Kidney glomerular epithelial cell (primary cell): ENCODE measurements around the gene ATP4B.

Experiments used
- DNase-seq: peaks from one replicate; lab custom pipeline; 2025; lab: John Stamatoyannopoulos, UW

Gene ATP4B

GRCh38 chr13:113605866-113606438 lies 52.0 kb downstream of the ATP4B start:
- DNase-seq = no peak

GRCh38 chr13:113605461-113605860 lies 52.5 kb downstream of the ATP4B start:
- no peak for DNase-seq

GRCh38 chr13:113604186-113604585 lies 53.8 kb downstream of the ATP4B start:
- no peak for DNase-seq

- no peak for DNase-seq
These were observed 54.8 kb downstream of the ATP4B start for GRCh38 chr13:113603116-113603710.

- DNase-seq = no peak
These were observed 55.6 kb downstream of the ATP4B start for GRCh38 chr13:113602291-113602988.

- no peak for DNase-seq
These were observed 56.6 kb downstream of the ATP4B start for GRCh38 chr13:113601166-113602070.

GRCh38 chr13:113599391-113599790 lies 58.6 kb downstream of the ATP4B start:
- DNase-seq = no peak
